PFSK-1 (cell line): ENCODE results near the gene SLC11A1.
A peak's percentile ranks its signal among the peaks of the same experiment; 100 is the strongest.

Source experiments
- FOXP2 ChIP-seq: optimal IDR thresholded peaks from 2 replicates; pipeline ENCODE3; 2011; ENCODE audit warnings: borderline replicate concordance, control low read depth, inconsistent platforms; ENCODE audit not compliant: insufficient read depth; ENCODE audit errors: extremely low read length, extremely low read depth
- POLR2AphosphoS5 ChIP-seq: IDR thresholded peaks from 2 replicates; pipeline ENCODE4 v1.6.1; 2012; ENCODE audit warnings: low read depth, mild to moderate bottlenecking, control low read depth, low read length, moderate library complexity
- REST ChIP-seq, 2 experiments: IDR thresholded peaks; 2 replicates each; pipeline versions ENCODE4 v1.6.1 to v1.8.0; 2011 to 2012; ENCODE audit warnings: low read depth in 2 of 2, low read length in 2 of 2, control low read depth in 1 of 2, inconsistent platforms in 1 of 2, mild to moderate bottlenecking in 1 of 2, moderate library complexity in 1 of 2; ENCODE audit not compliant: insufficient read depth in 1 of 2
- SIN3A ChIP-seq: IDR thresholded peaks from 2 replicates; pipeline ENCODE4 v1.6.1; 2012; ENCODE audit warnings: mild to moderate bottlenecking, low read length, moderate library complexity, borderline replicate concordance; ENCODE audit not compliant: insufficient read depth
- TAF1 ChIP-seq: IDR thresholded peaks from 2 replicates; pipeline ENCODE4 v1.6.1; 2012; ENCODE audit warnings: low read length, control low read depth, borderline replicate concordance; ENCODE audit not compliant: insufficient read depth

SLC11A1 gene

GRCh38 chr2:218395826-218396687 is 14.0 kb downstream of the SLC11A1 start:
- TF ChIP-seq SIN3A: no peak
- peak; percentile 40 for TF ChIP-seq FOXP2

GRCh38 chr2:218396688-218397462 is 14.8 kb downstream of the SLC11A1 start:
- TF ChIP-seq SIN3A (no peak), FOXP2 (no peak), TAF1 (no peak), POLR2AphosphoS5 (no peak), REST (IDR thresholded peaks at IDR 0.05; ENCODE audit: insufficient read depth in 1 of 2, low read depth in 2 of 2, low read length in 2 of 2) (no peak)

- TF ChIP-seq FOXP2 (no peak), TAF1 (no peak), SIN3A (no peak), POLR2AphosphoS5 (no peak), REST (IDR thresholded peaks at IDR 0.05; ENCODE audit: insufficient read depth in 1 of 2, low read depth in 2 of 2, low read length in 2 of 2) (no peak)
Observed at GRCh38 chr2:218397463-218397819, 15.4 kb downstream of the SLC11A1 start.

GRCh38 chr2:218397820-218398436 is 15.9 kb downstream of the SLC11A1 start:
- TF ChIP-seq TAF1: no peak
- no peak for TF ChIP-seq POLR2AphosphoS5

GRCh38 chr2:218398437-218399390 is 16.6 kb downstream of the SLC11A1 start:
- TF ChIP-seq REST (IDR thresholded peaks at IDR 0.05; ENCODE audit: insufficient read depth in 1 of 2, low read depth in 2 of 2, low read length in 2 of 2) (no peak), POLR2AphosphoS5 (no peak), FOXP2 (no peak), TAF1 (no peak), SIN3A (no peak)
